Measurements from ENCODE around the gene TDRD3. TPM values are rescaled to one million over a fixed set of nuclear protein-coding genes. Genes with fewer than 3 reads are reported as not detected.

Gene TDRD3
- total RNA-seq, 4 donors from 2014 or later, result 27.2 to 130 (median 32.8) TPM

- TF ChIP-seq, protein P1, sequence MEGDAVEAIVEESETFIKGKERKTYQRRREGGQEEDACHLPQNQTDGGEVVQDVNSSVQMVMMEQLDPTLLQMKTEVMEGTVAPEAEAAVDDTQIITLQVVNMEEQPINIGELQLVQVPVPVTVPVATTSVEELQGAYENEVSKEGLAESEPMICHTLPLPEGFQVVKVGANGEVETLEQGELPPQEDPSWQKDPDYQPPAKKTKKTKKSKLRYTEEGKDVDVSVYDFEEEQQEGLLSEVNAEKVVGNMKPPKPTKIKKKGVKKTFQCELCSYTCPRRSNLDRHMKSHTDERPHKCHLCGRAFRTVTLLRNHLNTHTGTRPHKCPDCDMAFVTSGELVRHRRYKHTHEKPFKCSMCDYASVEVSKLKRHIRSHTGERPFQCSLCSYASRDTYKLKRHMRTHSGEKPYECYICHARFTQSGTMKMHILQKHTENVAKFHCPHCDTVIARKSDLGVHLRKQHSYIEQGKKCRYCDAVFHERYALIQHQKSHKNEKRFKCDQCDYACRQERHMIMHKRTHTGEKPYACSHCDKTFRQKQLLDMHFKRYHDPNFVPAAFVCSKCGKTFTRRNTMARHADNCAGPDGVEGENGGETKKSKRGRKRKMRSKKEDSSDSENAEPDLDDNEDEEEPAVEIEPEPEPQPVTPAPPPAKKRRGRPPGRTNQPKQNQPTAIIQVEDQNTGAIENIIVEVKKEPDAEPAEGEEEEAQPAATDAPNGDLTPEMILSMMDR (IDR thresholded peaks at IDR 0.05; ENCODE audit: low read depth), result no peak
Observed at GRCh38 chr13:60604058-60604457, 207.0 kb downstream of the TDRD3 start.

DNA sequence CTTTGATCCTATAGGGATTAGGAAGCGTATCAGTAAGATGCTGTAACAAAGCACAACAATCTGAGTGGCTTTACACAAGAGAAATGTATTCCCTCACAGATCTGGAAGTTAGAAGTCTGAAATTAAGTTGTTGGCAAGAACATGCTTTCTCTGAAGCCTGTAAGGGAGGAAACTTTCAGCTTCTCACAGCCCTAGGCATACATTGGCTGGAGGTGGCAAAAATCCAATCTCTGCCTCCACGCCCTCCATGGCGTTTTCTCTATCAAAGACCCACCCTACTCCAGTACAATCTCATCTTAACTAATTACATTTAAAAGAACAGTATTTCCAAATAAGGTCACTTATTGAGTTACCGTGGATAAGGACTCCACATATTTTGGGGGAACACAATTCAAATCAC is 211.9 kb downstream of the TDRD3 start:
- TF ChIP-seq, protein P1 (IDR thresholded peaks at IDR 0.05; ENCODE audit: low read depth), result no peak

DNA sequence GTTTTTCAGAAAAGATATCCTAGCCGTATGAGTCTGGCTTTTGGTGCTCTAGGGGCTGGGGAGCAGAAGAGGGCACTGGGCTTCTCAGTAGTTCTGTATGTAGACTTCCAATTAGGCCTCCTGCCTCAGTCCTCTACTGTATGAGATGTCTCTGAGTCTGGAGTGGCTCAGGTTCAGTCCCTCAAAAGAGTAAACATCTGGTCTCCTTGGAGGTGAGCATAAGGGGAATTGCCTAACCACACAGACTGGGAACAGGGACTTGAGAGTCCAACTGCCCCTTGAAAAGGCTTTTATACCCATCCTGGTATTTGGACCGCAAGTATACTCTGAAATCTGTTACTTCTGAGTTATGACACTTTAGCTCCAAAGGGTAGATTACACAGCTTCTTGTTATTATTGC is 214.5 kb downstream of the TDRD3 start:
- TF ChIP-seq, protein P1 (IDR thresholded peaks at IDR 0.05; ENCODE audit: low read depth), result no peak

- TF ChIP-seq, protein P1 (IDR thresholded peaks at IDR 0.05; ENCODE audit: low read depth), result no peak
Observed at GRCh38 chr13:60612593-60612992, 215.6 kb downstream of the TDRD3 start.

GRCh38 chr13:60613080-60613479 is 216.1 kb downstream of the TDRD3 start:
- TF ChIP-seq, protein P1 (IDR thresholded peaks at IDR 0.05; ENCODE audit: low read depth), result no peak

DNA sequence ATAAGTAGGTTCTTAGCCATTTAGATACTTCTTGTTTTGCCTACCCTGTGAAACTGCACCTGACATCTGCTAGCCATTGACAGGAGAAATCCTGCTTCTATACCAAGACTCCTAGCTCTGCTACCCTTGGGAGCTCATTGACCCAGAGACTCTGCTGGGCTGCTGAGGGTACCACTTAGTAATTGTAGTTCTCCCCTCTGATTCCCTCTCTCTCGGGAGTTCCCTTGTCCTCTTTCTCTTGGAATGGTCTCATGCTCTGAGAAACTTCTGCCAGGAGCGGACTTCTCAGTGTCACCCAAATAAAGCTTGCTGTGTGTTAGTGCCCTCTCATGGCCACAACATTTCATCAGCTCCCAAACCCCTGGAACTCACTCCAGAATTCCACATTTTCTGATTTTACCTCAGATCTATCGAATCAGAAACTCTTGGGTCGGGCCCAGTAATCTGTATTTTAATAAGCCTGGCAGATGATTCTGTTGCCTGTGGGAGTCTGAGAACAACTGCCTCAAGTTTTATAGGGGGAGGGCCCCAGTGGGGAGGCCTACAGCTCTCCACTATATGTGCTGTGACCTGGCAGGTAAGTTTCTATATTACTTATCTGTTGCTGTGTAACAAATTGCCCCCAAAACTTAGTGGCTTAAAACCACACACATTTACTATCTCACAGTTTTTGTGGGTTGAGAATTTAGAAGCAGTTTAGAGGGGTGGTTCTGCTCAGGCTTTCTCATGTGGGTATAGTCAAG is 221.1 kb downstream of the TDRD3 start:
- TF ChIP-seq, protein P1 (IDR thresholded peaks at IDR 0.05; ENCODE audit: low read depth), result no peak

- TF ChIP-seq, protein P1 (IDR thresholded peaks at IDR 0.05; ENCODE audit: low read depth), result no peak
Observed at GRCh38 chr13:60619461-60619860, 222.4 kb downstream of the TDRD3 start.
